NCI-H2029 treated with DMSO at 0.1 percent for 48 hours (cell line): ENCODE data around the gene TPI1.

Experiments
- DNase-seq: peaks from one replicate; lab custom pipeline; 2025; lab: John Stamatoyannopoulos, UW

Gene TPI1

GRCh38 chr12:6867413-6868210 is at the start of gene TPI1:
TPI1 (plus strand) TSS chr12:6867531; CDS start chr12:6867567, 36 bp downstream.
- peak; percentile 26 for DNase-seq

GRCh38 chr12:6817662-6818157 is 49.6 kb upstream of the TPI1 start:
- no peak for DNase-seq

GRCh38 chr12:6818222-6818621 is 49.1 kb upstream of the TPI1 start:
- no peak for DNase-seq

- DNase-seq: no peak
These were observed 48.7 kb upstream of the TPI1 start for GRCh38 chr12:6818645-6819044.

- DNase-seq: no peak
These were observed 48.0 kb upstream of the TPI1 start for GRCh38 chr12:6819106-6820030.

- DNase-seq: no peak
These were observed 47.2 kb upstream of the TPI1 start for GRCh38 chr12:6820166-6820565.

GRCh38 chr12:6821591-6822425 is 45.5 kb upstream of the TPI1 start, which contains the start of gene GPR162:
GPR162 (plus strand) TSS chr12:6821821; CDS start chr12:6823899, 2,078 bp downstream.
- no peak for DNase-seq

- DNase-seq: no peak
These were observed 44.8 kb upstream of the TPI1 start for GRCh38 chr12:6822426-6823135.

GRCh38 chr12:6823182-6824084 is 43.9 kb upstream of the TPI1 start:
- no peak for DNase-seq

- no peak for DNase-seq
These were observed 43.1 kb upstream of the TPI1 start for GRCh38 chr12:6824085-6824775.

GRCh38 chr12:6824901-6825381 is 42.4 kb upstream of the TPI1 start:
- no peak for DNase-seq

- peak; percentile 40 for DNase-seq
These were observed 41.8 kb upstream of the TPI1 start for GRCh38 chr12:6825398-6826124.

- DNase-seq: no peak
These were observed 41.1 kb upstream of the TPI1 start for GRCh38 chr12:6826125-6826733.

GRCh38 chr12:6826734-6827436 is 40.4 kb upstream of the TPI1 start:
- DNase-seq: no peak

- peak; percentile 9 for DNase-seq
These were observed 39.9 kb upstream of the TPI1 start for GRCh38 chr12:6827437-6827911.

GRCh38 chr12:6827982-6828780 is 39.1 kb upstream of the TPI1 start, which contains the start of gene P3H3:
P3H3 (plus strand) TSS chr12:6828407; CDS start chr12:6828441, 34 bp downstream.
- DNase-seq: no peak
